Mucosa of descending colon (tissue), 3 donors: Measurements from ENCODE around the gene SLC43A2. TPM values are rescaled to one million over a fixed set of nuclear protein-coding genes. Genes with fewer than 3 reads are reported as not detected.
A peak's percentile ranks its signal among the peaks of the same experiment; 100 is the strongest.

Experiments used
- ATAC-seq: fragments of 200-7000 bp; cut with Tn5 transposase; one replicate; pipeline ENCODE4 v1.9.1; 2020; ENCODE audit warnings: mild to moderate bottlenecking, moderate library complexity
- DNase-seq, 3 donors: peaks; one replicate each; pipeline ENCODE4 v3.0.0-alpha.2; 2020
- H3K36me3 ChIP-seq: fragments of 200-600 bp; one replicate; pipeline ENCODE4 v1.8.0; 2021; ENCODE audit warnings: low read depth, mild to moderate bottlenecking
- H3K4me1 ChIP-seq: fragments of 200-600 bp; one replicate; pipeline ENCODE4 v1.8.0; 2021; ENCODE audit warnings: low read depth, mild to moderate bottlenecking
- H3K4me3 ChIP-seq: fragments of 200-600 bp; one replicate; pipeline ENCODE4 v1.8.0; 2021; ENCODE audit warnings: mild to moderate bottlenecking
- H3K9me3 ChIP-seq: fragments of 200-600 bp; one replicate; pipeline ENCODE4 v1.8.0; 2021; ENCODE audit warnings: mild to moderate bottlenecking
- intact Hi-C, 2 donors: fragments of 100-400 bp; cut with DNase I in 1 of 2; cut with micrococcal nuclease in 1 of 2; formaldehyde crosslinking; loops; one replicate each; pipeline versions ENCODE4 v1.11.0 to v1.11.1; 2022; cut with DNase I, micrococcal nuclease
- total RNA-seq, 3 donors: library from RNA; stranded (reverse); fragmentation: NEBNext Ultra II Directional in 2 of 3; extraction: Animal tissue kit (Norgen Biotek cat#: 25700) in 2 of 3; gene quantifications; one replicate each; pipeline versions ENCODE4 v1.2.1 to v1.2.4, GENCODE V29; 2021 to 2023
- TF ChIP-seq, protein P1 (sequence below): fragments of 200-600 bp; IDR thresholded peaks from one replicate; pipeline ENCODE4 v1.8.0; 2022; ENCODE audit warnings: antibody characterized with exemption, mild to moderate bottlenecking
- donor health status: DM: no; HTN: no; CAD: no; lungs with moderate emphysema.
- donor health status: DM: no; HTN: no; CAD: no.
- donor health status: DM: no; HTN: yes; CAD: no.

Gene SLC43A2
- total RNA-seq, 3 donors from 2014 or later = 12.7 to 30.8 (median 23.7) TPM

DNA sequence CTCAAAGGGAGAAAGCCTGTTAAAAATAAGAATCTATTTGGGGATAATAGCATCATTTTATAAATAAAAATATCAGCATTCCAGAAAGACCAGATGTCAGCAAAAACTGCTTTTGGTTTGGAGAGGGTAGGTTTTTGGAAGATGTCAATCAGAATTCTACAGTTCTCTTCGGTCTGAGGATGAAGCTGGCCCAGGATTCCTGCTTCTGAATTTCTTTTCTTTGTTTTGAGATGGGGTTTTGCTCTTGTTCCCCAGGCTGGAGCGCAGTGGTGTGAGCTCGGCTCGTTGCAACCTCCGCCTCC lies 35.1 kb downstream of the SLC43A2 start:
- no peak for ATAC-seq

DNA sequence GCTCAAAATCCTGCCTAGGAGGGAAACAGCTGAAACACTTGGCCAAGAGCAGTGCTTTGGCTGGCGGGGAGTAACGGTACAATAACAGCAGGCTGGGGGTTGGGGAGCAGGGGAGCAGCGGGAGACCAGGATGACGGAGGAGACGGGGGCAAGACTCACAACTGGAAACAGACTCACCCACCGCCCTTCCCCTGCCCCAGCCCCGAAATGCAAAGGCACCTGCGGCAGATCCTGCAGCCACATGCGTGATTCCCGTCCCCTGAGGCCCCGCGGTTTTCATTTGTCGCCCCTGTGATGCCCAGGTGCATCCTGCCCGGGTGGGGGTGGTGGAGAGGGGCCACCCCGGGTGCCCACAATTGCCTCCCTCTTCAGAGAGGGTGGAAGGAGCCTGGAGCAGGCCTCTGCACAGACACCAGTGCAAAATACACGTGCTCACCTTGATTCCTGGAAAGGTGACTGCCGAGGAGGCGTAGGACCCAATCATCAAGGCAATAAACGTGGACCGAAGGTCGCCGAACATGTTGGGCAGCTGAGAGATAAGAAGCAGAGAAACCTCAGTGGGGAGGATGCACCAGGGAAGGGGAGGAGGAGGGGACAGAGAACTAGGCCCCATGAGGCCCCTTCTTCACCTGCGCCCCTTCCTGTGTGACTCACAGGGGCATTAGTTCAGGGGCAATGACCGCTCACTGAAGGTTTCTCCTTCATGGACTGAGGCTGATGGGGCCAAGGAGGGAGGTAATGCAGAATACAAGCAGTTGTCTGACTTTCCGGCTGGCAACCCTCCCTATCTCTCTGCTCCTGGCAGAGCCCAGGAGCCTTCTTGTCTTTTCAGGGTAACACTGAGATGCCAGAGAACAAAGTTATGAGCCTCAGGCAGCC lies 35.6 kb downstream of the SLC43A2 start:
- Histone ChIP-seq H3K4me3 (no peak overlapping the region), H3K4me1 (peaks cover 30% of the 10 kb centered on the region), H3K36me3 (no peaks in the 10 kb centered on the region), H3K9me3 (no peaks in the 10 kb centered on the region)
- TF ChIP-seq, protein P1, sequence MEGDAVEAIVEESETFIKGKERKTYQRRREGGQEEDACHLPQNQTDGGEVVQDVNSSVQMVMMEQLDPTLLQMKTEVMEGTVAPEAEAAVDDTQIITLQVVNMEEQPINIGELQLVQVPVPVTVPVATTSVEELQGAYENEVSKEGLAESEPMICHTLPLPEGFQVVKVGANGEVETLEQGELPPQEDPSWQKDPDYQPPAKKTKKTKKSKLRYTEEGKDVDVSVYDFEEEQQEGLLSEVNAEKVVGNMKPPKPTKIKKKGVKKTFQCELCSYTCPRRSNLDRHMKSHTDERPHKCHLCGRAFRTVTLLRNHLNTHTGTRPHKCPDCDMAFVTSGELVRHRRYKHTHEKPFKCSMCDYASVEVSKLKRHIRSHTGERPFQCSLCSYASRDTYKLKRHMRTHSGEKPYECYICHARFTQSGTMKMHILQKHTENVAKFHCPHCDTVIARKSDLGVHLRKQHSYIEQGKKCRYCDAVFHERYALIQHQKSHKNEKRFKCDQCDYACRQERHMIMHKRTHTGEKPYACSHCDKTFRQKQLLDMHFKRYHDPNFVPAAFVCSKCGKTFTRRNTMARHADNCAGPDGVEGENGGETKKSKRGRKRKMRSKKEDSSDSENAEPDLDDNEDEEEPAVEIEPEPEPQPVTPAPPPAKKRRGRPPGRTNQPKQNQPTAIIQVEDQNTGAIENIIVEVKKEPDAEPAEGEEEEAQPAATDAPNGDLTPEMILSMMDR = no peak
- peak; percentile 82 to 92 (median 84) for DNase-seq
- ATAC-seq = peak; percentile 80
- intact Hi-C loops = no loop called here

More for the DNA sequence above, 35.1 kb downstream of the SLC43A2 start:
- no peaks in the 10 kb centered on the region for H3K36me3 ChIP-seq
- intact Hi-C loops = no loop called here
- H3K4me1 ChIP-seq = peaks cover 30% of the 10 kb centered on the region
- DNase-seq = no peak
- TF ChIP-seq, protein P1 = no peak
- H3K4me3 ChIP-seq = no peak overlapping the region
- no peaks in the 10 kb centered on the region for H3K9me3 ChIP-seq

DNA sequence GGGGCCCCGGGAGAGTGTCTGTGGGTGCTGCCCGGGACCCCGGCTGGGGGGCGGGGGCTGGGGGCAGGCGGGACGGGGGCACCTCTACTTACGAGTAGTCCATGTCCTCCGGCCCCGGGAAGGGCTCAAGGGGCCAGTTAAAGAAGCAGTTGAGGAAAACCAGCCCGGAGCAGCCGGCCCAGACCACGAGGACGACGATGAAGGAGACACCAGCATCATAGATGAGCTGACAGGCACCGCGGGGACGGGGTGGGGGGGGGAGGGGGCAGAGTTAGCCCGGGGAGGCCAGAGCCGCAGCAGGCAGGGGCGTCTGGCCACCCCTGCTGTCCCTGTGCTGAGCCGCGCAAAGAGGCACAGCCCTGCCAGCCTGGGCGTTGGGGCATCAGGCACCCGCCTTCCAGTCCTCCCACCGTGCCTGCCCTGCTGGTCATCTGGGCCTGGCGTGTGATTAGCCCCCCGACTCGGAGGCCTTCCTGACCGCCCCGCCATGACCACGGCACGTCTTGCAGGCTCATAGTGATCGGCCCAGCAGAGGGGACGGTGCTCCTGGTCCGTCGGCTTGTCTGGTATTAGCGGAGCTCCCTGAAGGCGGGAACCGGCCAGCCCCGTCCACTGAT lies 37.1 kb downstream of the SLC43A2 start:
- H3K36me3 ChIP-seq = no peaks in the 10 kb centered on the region
- H3K9me3 ChIP-seq = no peaks in the 10 kb centered on the region
- intact Hi-C loops = no loop called here
- H3K4me3 ChIP-seq = no peak overlapping the region
- DNase-seq (peak in 1 of 3 donors; percentile 58), ATAC-seq (no peak)
- TF ChIP-seq, protein P1 = no peak
- H3K4me1 ChIP-seq = peaks cover 30% of the 10 kb centered on the region

DNA sequence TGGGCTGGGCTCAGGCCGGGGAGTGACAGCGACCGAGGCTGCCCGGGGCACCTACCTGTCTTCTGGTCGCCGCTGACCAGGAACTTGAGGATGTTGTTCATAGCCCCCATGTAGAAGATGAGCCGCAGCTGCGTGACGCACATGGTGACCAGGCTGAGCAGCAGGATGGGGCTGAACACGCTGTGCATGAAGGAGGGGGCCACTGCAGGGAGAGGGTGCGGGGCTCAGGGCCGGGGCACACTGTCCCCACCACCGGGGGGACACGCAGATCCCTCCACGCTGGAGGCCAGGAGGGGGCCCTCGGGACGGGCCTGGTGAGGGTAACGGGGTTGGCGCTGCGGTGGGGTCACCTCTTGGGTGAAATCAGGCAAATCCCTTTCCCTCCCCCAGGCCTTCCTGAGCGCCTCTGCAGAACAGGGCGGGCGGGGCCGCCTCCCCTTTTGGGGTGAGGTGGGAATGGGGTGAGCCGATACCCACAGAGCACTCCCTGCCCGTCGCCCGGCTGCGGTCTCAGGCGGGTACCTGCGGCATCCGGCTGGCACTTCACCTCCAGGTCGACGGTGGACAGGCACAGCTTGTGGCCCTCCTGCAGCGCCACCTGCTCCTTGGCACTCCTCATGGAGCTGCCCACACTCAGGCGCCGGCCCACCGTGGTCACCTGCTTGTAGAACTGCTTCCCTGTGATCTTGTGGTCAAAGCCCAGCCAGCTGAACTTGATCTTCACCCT lies 37.7 kb downstream of the SLC43A2 start:
- Histone ChIP-seq H3K4me3 (no peak overlapping the region), H3K4me1 (peaks cover 30% of the 10 kb centered on the region), H3K36me3 (no peaks in the 10 kb centered on the region), H3K9me3 (no peaks in the 10 kb centered on the region)
- TF ChIP-seq, protein P1 = no peak
- ATAC-seq (no peak), DNase-seq (peak in 1 of 3 donors; percentile 57)
- intact Hi-C loops = no loop called here

DNA sequence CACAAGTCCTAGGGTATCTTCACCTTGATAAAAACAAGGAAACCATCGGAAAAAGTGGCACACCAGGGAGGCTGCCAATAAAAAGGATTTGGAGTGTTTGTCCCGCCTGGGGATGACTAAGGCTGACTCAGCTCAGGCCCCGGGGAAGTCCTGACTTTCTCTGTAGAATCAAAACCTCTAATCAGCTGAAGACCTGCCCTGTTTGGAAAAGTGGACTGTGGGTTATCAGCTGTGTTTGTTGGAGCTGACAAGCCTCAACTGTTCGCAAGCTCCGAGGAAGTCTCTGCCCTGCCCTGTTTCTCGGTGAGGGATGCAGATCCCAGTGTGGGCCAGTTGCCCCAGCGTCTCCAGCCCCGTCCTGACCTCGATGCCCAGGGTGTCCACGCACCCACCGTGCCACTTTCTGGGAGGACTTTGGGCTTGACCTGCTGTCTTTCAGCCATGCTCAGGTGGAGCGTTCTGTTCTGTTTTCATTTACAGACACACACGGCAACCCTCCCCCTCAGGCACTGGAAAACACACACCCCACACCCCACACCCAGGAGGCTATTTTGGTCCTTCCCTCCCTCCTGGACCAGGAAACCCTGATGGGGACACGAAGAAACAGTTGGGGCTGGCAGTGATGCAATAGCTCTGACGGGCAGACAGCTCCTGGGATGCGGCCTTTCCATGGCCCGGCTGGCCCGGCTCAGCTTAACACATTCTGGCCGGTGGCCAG lies 38.4 kb downstream of the SLC43A2 start:
- TF ChIP-seq, protein P1 = no peak
- no peaks in the 10 kb centered on the region for H3K36me3 ChIP-seq
- ATAC-seq (peak; percentile 83), DNase-seq (peak in 2 of 3 donors; percentile 63 to 76)
- peaks cover 30% of the 10 kb centered on the region for H3K4me1 ChIP-seq
- no peak overlapping the region for H3K4me3 ChIP-seq
- intact Hi-C loops = no loop called here
- H3K9me3 ChIP-seq = no peaks in the 10 kb centered on the region
